Lower lobe of right lung (tissue), 2 donors: ENCODE measurements around the gene GNB4. TPM values are rescaled to one million over a fixed set of nuclear protein-coding genes. Genes with fewer than 3 reads are reported as not detected.
A peak's percentile ranks its signal among the peaks of the same experiment; 100 is the strongest.

Experiments
- ATAC-seq, 2 donors: fragments of 200-7000 bp; cut with Tn5 transposase; one replicate each; pipeline ENCODE4 v1.9.1; 2020 to 2022; ENCODE audit warnings: mild to moderate bottlenecking in 2 of 2, moderate library complexity in 2 of 2
- DNase-seq: peaks from one replicate; pipeline ENCODE4 v3.0.0-alpha.2; 2020
- H3K27ac ChIP-seq: fragments of 200-600 bp; one replicate; pipeline ENCODE4 v1.8.0; 2022
- H3K27me3 ChIP-seq: fragments of 200-600 bp; one replicate; pipeline ENCODE4 v1.8.0; 2022; ENCODE audit warnings: low read depth
- H3K36me3 ChIP-seq: fragments of 200-600 bp; one replicate; pipeline ENCODE4 v1.8.0; 2022; ENCODE audit warnings: mild to moderate bottlenecking
- H3K4me1 ChIP-seq: fragments of 200-600 bp; one replicate; pipeline ENCODE4 v1.8.0; 2022
- H3K4me3 ChIP-seq: fragments of 200-600 bp; one replicate; pipeline ENCODE4 v1.8.0; 2022; ENCODE audit warnings: mild to moderate bottlenecking
- H3K9me3 ChIP-seq: fragments of 200-600 bp; one replicate; pipeline ENCODE4 v1.8.0; 2022
- intact Hi-C: fragments of 100-400 bp; cut with DNase I; formaldehyde crosslinking; loops from one replicate; pipeline ENCODE4 v1.11.0; 2022
- total RNA-seq: library from RNA; stranded (reverse); fragmentation: NEBNext Ultra II Directional; extraction: Animal tissue kit (Norgen Biotek cat#: 25700); gene quantifications from one replicate; pipeline ENCODE4 v1.2.1, GENCODE V29; 2021
- TF ChIP-seq, protein P1 (sequence below): fragments of 200-600 bp; IDR thresholded peaks from one replicate; pipeline ENCODE4 v1.8.0; 2022; ENCODE audit warnings: antibody characterized with exemption, mild to moderate bottlenecking
- donor health status: DM: no; HTN: yes; CAD: no; lungs with severe emphysema.

Gene GNB4
- total RNA-seq, 1 donor from 2014 or later: 60.5 TPM

DNA sequence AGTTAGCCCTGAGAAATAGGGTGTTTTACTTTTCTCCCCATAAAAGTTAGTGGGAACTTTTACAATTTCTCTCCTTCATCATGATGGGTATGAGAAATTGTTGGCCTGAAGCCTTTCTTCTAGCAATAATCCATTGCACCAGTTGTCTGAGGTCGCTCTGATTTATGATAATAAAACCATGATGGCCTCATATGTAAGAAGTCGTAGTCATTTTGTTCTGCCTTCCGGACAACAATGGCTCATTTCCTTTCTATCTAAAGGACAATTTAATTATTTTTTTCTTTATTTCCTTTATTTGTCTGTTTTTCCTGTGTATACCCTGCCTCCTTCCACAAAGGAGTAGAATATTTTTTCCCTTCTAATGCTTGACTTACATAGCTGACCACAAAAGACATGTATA, 31.6 kb upstream of the GNB4 start:
- Histone ChIP-seq H3K36me3 (no peaks in the 10 kb centered on the region), H3K9me3 (no peaks in the 10 kb centered on the region), H3K4me3 (no peak overlapping the region), H3K4me1 (no peaks in the 10 kb centered on the region), H3K27ac (no peak overlapping the region), H3K27me3 (no peaks in the 10 kb centered on the region)
- TF ChIP-seq, protein P1, sequence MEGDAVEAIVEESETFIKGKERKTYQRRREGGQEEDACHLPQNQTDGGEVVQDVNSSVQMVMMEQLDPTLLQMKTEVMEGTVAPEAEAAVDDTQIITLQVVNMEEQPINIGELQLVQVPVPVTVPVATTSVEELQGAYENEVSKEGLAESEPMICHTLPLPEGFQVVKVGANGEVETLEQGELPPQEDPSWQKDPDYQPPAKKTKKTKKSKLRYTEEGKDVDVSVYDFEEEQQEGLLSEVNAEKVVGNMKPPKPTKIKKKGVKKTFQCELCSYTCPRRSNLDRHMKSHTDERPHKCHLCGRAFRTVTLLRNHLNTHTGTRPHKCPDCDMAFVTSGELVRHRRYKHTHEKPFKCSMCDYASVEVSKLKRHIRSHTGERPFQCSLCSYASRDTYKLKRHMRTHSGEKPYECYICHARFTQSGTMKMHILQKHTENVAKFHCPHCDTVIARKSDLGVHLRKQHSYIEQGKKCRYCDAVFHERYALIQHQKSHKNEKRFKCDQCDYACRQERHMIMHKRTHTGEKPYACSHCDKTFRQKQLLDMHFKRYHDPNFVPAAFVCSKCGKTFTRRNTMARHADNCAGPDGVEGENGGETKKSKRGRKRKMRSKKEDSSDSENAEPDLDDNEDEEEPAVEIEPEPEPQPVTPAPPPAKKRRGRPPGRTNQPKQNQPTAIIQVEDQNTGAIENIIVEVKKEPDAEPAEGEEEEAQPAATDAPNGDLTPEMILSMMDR: no peak
- DNase-seq (no peak), ATAC-seq (no peak)
- intact Hi-C loops: no loop called here

DNA sequence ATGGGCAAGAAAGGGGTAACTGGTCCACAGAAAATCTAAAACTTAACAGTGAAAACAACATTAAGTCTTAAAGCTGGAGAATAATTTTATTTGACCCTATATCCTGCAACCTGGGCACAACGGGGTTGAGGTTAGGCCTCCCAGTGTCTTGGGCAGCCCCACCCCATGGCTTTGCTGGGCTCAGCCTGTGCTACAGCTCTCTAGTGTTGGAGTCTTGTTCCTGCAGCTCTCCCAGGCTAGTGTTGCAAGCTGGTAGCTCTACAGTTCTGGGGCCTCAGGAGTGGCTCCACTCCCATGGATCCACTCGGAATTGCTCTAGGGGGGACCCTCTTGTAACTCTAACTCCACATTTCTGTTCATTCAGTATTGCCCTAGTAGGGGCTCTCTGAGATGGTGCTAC, 24.9 kb upstream of the GNB4 start:
- Histone ChIP-seq H3K27me3 (no peaks in the 10 kb centered on the region), H3K4me3 (no peak overlapping the region), H3K36me3 (no peaks in the 10 kb centered on the region), H3K27ac (no peak overlapping the region), H3K4me1 (no peaks in the 10 kb centered on the region), H3K9me3 (no peaks in the 10 kb centered on the region)
- DNase-seq (no peak), ATAC-seq (peak in 1 of 2 donors; percentile 21)
- intact Hi-C loops: no loop called here
- TF ChIP-seq, protein P1: no peak

DNA sequence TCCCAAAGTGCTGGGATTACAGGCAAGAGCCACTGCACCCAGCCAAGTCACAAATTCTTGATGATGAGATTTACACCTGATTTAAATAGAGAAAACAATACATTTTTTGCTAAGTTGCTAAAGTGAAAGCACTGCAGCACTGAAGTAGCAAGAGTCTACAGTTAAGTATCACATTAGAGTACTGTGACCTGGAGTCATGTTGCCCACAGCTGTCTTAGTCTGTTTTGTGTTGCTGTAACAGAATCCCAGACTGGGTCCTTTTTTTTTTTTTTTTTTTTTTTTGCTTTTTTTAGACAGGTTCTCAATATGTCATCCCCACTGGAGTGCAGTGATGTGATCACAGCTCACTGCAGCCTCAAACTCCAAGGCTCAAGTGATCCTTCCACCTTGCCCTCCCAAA, 23.2 kb upstream of the GNB4 start:
- H3K4me3 ChIP-seq: no peak overlapping the region
- no peak overlapping the region for H3K27ac ChIP-seq
- no peaks in the 10 kb centered on the region for H3K27me3 ChIP-seq
- no peak for ATAC-seq
- DNase-seq: no peak
- no peaks in the 10 kb centered on the region for H3K36me3 ChIP-seq
- intact Hi-C loops: no loop called here
- no peaks in the 10 kb centered on the region for H3K9me3 ChIP-seq
- TF ChIP-seq, protein P1: no peak
- H3K4me1 ChIP-seq: no peaks in the 10 kb centered on the region

DNA sequence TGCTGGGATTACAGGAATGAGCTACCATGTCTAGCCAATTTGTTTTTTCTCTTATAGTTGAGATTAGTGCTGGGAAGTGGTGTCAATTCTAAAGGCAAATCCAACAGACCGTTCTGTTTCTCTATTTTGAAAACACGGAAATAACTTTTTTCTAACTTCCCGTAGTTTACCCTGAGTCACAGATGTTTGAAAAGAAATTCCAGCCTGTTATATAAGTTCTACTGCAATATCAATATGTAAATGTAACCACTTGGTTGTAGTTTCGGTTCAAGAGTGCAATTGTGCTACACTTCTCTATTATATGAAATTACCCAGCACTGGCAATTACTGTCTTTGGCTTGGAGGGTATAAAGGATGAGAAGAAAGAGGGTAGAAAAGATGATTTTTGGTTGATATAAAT, 22.3 kb upstream of the GNB4 start:
- TF ChIP-seq, protein P1: no peak
- Histone ChIP-seq H3K36me3 (no peaks in the 10 kb centered on the region), H3K27me3 (no peaks in the 10 kb centered on the region), H3K4me1 (no peaks in the 10 kb centered on the region), H3K27ac (peak overlapping the region; percentile 21), H3K4me3 (no peak overlapping the region), H3K9me3 (no peaks in the 10 kb centered on the region)
- intact Hi-C loops: no loop called here
- ATAC-seq (peak; percentile 52 to 61), DNase-seq (no peak)

DNA sequence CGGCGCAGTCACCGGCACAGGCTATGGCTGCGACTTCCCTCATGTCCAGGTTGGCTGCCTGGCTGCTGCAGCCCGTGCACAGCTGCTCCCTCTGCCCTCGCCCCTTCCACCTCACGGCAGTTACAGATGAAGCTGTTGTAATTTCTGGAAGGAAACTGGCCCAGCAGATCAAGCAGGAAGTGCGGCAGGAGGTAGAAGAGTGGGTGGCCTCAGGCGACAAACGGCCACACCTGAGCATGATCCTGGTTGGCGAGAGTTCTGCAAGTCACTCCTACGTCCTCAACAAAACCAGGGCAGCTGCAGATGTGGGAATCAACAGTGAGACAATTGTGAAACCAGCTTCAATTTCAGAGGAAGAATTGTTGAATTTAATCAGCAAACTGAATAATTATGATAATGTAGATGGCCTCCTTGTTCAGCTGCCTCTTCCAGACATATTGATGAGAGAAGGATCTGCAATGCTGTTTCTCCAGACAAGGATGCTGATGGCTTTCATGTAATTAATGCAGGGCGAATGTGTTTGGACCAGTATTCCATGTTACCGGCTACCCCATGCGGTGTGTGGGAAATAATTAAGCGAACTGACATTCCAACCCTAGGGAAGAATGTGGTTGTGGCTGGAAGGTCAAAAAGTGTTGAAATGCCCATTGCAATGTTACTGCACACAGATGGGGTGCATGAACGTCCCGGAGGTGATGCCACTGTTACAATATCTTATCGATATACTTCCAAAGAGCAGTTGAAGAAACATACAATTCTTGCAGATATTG, 13.2 kb upstream of the GNB4 start:
- DNase-seq: peak; percentile 46
- peaks cover 13% of the 10 kb centered on the region for H3K4me1 ChIP-seq
- no peaks in the 10 kb centered on the region for H3K36me3 ChIP-seq
- no peaks in the 10 kb centered on the region for H3K9me3 ChIP-seq
- H3K4me3 ChIP-seq: no peak overlapping the region
- intact Hi-C loops: no loop called here
- H3K27me3 ChIP-seq: no peaks in the 10 kb centered on the region
- no peak overlapping the region for H3K27ac ChIP-seq
- peak; percentile 24 to 47 for ATAC-seq
- TF ChIP-seq, protein P1: no peak
